Duodenal mucosa (tissue), 2 donors: ENCODE results near the gene ZNF532.
"Not testable (repeated sequence)": the region's sequence is repeated elsewhere in the genome, so short reads cannot be mapped to it uniquely, and the experiment has no call there.

Experiments used
- H3K27ac ChIP-seq: one replicate; pipeline ENCODE4 v1.7.0; 2013; ENCODE audit warnings: low read depth, low read length
- H3K27me3 ChIP-seq, 2 donors: one replicate each; pipeline ENCODE4 v1.7.0; 2013; ENCODE audit warnings: low read length in 2 of 2, control low read depth in 1 of 2; ENCODE audit not compliant: insufficient read depth in 2 of 2, control insufficient read depth in 1 of 2
- H3K36me3 ChIP-seq, 2 donors: one replicate each; pipeline ENCODE4 v1.7.0; 2013; ENCODE audit warnings: low read length in 2 of 2, control low read depth in 1 of 2; ENCODE audit not compliant: insufficient read depth in 2 of 2, control insufficient read depth in 1 of 2
- H3K4me1 ChIP-seq, 2 donors: one replicate each; pipeline ENCODE4 v1.7.0; 2013; ENCODE audit warnings: low read length in 2 of 2, control low read depth in 1 of 2; ENCODE audit not compliant: insufficient read depth in 2 of 2, control insufficient read depth in 1 of 2
- H3K4me3 ChIP-seq, 2 donors: one replicate each; pipeline ENCODE4 v1.7.0; 2013; ENCODE audit warnings: low read length in 2 of 2, low read depth in 1 of 2
- H3K9ac ChIP-seq, 2 donors: one replicate each; pipeline ENCODE4 v1.7.0; 2013; ENCODE audit warnings: low read length in 2 of 2, low read depth in 1 of 2
- H3K9me3 ChIP-seq, 2 donors: one replicate each; pipeline ENCODE4 v1.7.0; 2013; ENCODE audit warnings: low read length in 2 of 2, control low read depth in 1 of 2; ENCODE audit not compliant: control insufficient read depth in 1 of 2

Gene ZNF532

GRCh38 chr18:59012815-59013705 lies 148.4 kb downstream of the ZNF532 start:
- Histone ChIP-seq H3K27me3 (no peaks in the 10 kb centered on the region), H3K4me1 (no peaks in the 10 kb centered on the region), H3K27ac (no peak overlapping the region), H3K4me3 (no peak overlapping the region), H3K9ac (no peak overlapping the region), H3K36me3 (no peaks in the 10 kb centered on the region), H3K9me3 (no peaks in the 10 kb centered on the region)

- Histone ChIP-seq H3K4me3 (no peak overlapping the region), H3K9me3 (no peaks in the 10 kb centered on the region), H3K27ac (no peak overlapping the region), H3K27me3 (no peaks in the 10 kb centered on the region), H3K4me1 (no peaks in the 10 kb centered on the region), H3K9ac (no peak overlapping the region), H3K36me3 (no peaks in the 10 kb centered on the region)
Measured at GRCh38 chr18:59013744-59014143, 149.1 kb downstream of the ZNF532 start.

GRCh38 chr18:59015531-59016152 lies 151.0 kb downstream of the ZNF532 start:
- Histone ChIP-seq H3K4me3 (no peak overlapping the region), H3K27ac (no peak overlapping the region), H3K36me3 (no peaks in the 10 kb centered on the region), H3K9me3 (no peaks in the 10 kb centered on the region), H3K4me1 (no peaks in the 10 kb centered on the region), H3K27me3 (no peaks in the 10 kb centered on the region), H3K9ac (no peak overlapping the region)

- Histone ChIP-seq H3K9ac (no peak overlapping the region), H3K4me1 (peaks cover 0 to 8% of the 10 kb centered on the region in 2 donors), H3K36me3 (no peaks in the 10 kb centered on the region), H3K9me3 (no peaks in the 10 kb centered on the region), H3K27ac (no peak overlapping the region), H3K27me3 (no peaks in the 10 kb centered on the region), H3K4me3 (no peak overlapping the region)
Measured at GRCh38 chr18:59021500-59021899, 156.8 kb downstream of the ZNF532 start.

GRCh38 chr18:59022167-59022945 lies 157.7 kb downstream of the ZNF532 start:
- H3K9me3 ChIP-seq = no peaks in the 10 kb centered on the region
- no peak overlapping the region for H3K4me3 ChIP-seq
- no peak overlapping the region for H3K9ac ChIP-seq
- H3K4me1 ChIP-seq = peaks cover 0 to 8% of the 10 kb centered on the region in 2 donors
- H3K27me3 ChIP-seq = no peaks in the 10 kb centered on the region
- H3K27ac ChIP-seq = no peak overlapping the region
- H3K36me3 ChIP-seq = no peaks in the 10 kb centered on the region

GRCh38 chr18:59024829-59025228 lies 160.2 kb downstream of the ZNF532 start:
- Histone ChIP-seq H3K4me1 (peaks cover 0 to 8% of the 10 kb centered on the region in 2 donors), H3K9ac (no peak overlapping the region), H3K4me3 (no peak overlapping the region), H3K36me3 (no peaks in the 10 kb centered on the region), H3K9me3 (no peaks in the 10 kb centered on the region), H3K27ac (no peak overlapping the region), H3K27me3 (no peaks in the 10 kb centered on the region)

GRCh38 chr18:59025532-59025931 lies 160.9 kb downstream of the ZNF532 start:
- not testable (repeated sequence) for H3K27ac ChIP-seq, H3K9ac ChIP-seq, H3K27me3 ChIP-seq, H3K9me3 ChIP-seq, H3K4me3 ChIP-seq, H3K36me3 ChIP-seq, H3K4me1 ChIP-seq

- Histone ChIP-seq H3K4me1 (peaks cover 0 to 7% of the 10 kb centered on the region in 2 donors), H3K9me3 (no peaks in the 10 kb centered on the region), H3K9ac (no peak overlapping the region), H3K4me3 (no peak overlapping the region), H3K27ac (no peak overlapping the region), H3K27me3 (no peaks in the 10 kb centered on the region), H3K36me3 (no peaks in the 10 kb centered on the region)
Measured at GRCh38 chr18:59026364-59026763, 161.7 kb downstream of the ZNF532 start.

- H3K4me1 ChIP-seq = peaks cover 0 to 2% of the 10 kb centered on the region in 2 donors
Measured at GRCh38 chr18:59026831-59027410, 162.2 kb downstream of the ZNF532 start.

More at GRCh38 chr18:59026831-59027410, 162.2 kb downstream of the ZNF532 start:
- Histone ChIP-seq H3K9me3 (no peaks in the 10 kb centered on the region), H3K27me3 (no peaks in the 10 kb centered on the region), H3K36me3 (no peaks in the 10 kb centered on the region), H3K9ac (no peak overlapping the region), H3K4me3 (no peak overlapping the region), H3K27ac (no peak overlapping the region)
